ENCODE measurements around the gene TMEM63B. TPM values are rescaled to one million over a fixed set of nuclear protein-coding genes. Genes with fewer than 3 reads are reported as not detected.
A peak's percentile ranks its signal among the peaks of the same experiment; 100 is the strongest.

Gene TMEM63B
- total and polyA plus RNA-seq, 9 of the 15 experiments (the other 6 are each of a cell fraction or from before 2014, with no cell fraction given) = 0.14 to 39.4 (median 14.4) TPM

- TF ChIP-seq MGA (IDR thresholded peaks at IDR 0.05) (peak; percentile 40), POLR2B (IDR thresholded peaks at IDR 0.05; ENCODE audit: low read depth, partially characterized antibody) (no peak), PRDM10 (IDR thresholded peaks at IDR 0.05; ENCODE audit: partially characterized antibody) (peak; percentile 65), HDAC1 (IDR thresholded peaks at IDR 0.05) (no peak), STAT5A (IDR thresholded peaks at IDR 0.05; ENCODE audit: borderline replicate concordance, low read length) (no peak), ZNF121 (CRISPR knock-in tag; conservative IDR thresholded peaks at IDR 0.05) (no peak), SREBF2 (CRISPR knock-in tag; IDR thresholded peaks at IDR 0.05) (no peak), CREB3 (tag; conservative IDR thresholded peaks at IDR 0.05; ENCODE audit: low read depth) (0 out of 2 replicates have a peak, but pooled peaks have one; percentile 34), NCOA6 (IDR thresholded peaks at IDR 0.05) (no peak)
Measured at GRCh38 chr6:44192428-44193041, 65.2 kb downstream of the TMEM63B start (continued).
